Measurements from ENCODE around the gene PURB. TPM values are rescaled to one million over a fixed set of nuclear protein-coding genes. Genes with fewer than 3 reads are reported as not detected.

The PURB gene
- total RNA-seq, 2 donors from 2014 or later, result 18.0 to 22.0 TPM

DNA sequence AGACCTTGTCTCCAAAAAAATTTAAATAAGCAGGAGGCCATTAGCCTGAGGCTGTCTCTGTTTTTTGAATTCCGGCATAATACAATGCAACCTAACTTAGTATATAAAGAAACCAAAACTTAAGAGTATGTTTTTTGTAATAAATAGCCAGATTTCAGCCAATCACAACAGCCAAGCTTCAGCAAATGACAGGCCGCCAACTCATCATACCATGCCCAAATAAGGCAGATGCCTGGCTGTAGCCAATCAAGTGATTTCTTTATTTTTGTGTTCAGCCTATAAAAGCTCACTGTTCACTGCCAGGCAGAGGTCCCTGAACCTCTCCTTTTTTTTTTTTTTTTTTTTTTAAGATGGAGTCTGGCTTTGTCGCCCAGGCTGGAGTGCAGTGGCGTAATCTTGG, 12.7 kb upstream of the PURB start:
- ATAC-seq (peak in 1 of 2 donors; percentile 58), DNase-seq (ENCODE audit: low spot score in 2 of 2) (no peak)
- H3K27ac Mint-ChIP-seq, result peak overlapping the region in 1 of 2 donors; percentile 61
- H3K9me3 Mint-ChIP-seq, result no peaks in the 10 kb centered on the region
- no peaks in the 10 kb centered on the region for H3K36me3 Mint-ChIP-seq

DNA sequence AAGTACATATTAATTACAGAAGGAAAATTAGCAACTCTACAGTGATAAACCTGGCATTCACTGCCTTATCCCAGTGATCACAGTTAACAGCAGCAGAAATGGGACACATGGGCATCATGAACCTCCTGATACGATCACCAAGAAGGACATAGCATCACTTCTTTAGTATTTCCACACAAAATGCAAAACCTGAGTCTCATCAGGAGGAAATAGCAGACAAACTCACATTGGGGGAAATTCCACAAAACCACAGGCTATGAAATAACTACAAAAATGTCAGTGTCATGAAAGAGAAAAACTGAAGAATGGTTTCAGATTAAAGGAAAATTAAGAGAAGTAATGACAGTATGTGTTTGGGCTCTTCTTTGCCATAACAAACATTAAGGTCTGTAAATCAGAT, 12.0 kb upstream of the PURB start:
- Mint-ChIP-seq H3K36me3 (no peaks in the 10 kb centered on the region), H3K27ac (peak overlapping the region in 1 of 2 donors; percentile 61), H3K9me3 (no peaks in the 10 kb centered on the region)
- DNase-seq (ENCODE audit: low spot score in 2 of 2) (no peak), ATAC-seq (peak in 1 of 2 donors; percentile 21)

DNA sequence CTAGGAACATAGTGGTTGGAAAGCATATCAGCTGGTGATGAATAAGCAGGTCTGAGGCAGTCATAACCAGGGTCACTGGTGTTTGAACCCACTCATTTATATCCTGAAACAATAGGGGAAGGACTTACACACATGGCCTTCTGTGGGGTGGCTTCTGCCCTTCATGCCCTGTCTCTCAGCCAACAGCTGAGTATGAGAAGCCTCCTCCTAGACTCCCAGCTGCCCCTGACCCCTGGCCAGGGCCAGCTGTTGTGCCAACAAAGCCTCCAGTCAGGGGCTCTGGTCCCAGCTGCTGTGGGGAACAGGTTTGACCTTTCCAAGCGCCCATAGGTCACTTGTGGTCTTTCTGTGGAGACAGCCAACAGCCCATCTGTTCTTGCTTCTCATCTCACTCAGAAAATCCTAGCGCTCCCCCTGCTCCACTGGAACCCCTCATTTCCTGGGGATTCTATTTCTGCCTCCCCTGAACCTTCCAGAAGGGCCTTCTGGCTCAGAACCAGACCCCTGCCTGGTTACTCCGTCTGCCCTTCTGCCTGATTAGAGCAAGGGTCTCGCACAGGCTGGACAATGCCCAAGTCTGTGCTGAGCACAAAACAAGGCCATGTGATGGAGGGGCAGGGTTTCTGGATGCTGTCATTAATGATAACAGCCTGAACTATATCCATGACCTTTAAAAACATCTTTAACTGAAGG, 9.7 kb upstream of the PURB start:
- no peaks in the 10 kb centered on the region for H3K36me3 Mint-ChIP-seq
- ATAC-seq, result peak; percentile 73 to 74
- peak overlapping the region in 1 of 2 donors; percentile 33 for H3K27ac Mint-ChIP-seq

DNA sequence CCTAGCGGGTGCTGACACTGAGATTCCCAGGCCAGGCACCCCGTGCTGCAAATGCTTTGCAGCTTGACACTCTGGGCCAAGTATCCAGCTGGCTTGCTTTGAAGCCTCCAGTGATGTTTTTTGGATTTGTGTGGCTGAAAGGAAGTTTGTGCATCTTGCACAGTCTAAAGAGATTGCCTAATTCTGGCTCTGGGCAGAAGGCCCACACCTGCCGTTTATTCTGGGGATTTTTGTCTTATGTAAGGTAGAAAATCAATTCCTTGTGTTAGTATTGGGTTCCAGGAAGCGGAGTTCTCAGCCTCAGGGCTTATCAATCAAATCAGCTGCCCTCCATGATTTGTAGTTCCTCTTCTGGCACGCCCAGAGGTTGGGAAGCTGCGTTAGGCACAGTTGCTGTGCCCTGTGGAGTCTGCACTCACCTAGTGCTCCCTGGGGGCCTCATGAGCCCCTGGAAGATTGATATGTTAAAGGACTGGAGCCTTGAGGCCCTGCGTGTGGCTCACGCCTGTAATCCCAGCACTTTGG, 8.4 kb upstream of the PURB start:
- H3K36me3 Mint-ChIP-seq, result no peaks in the 10 kb centered on the region
- no peak for DNase-seq (ENCODE audit: low spot score in 2 of 2)
- H3K27ac Mint-ChIP-seq, result peak overlapping the region in 1 of 2 donors; percentile 93
- no peaks in the 10 kb centered on the region for H3K9me3 Mint-ChIP-seq
- ATAC-seq, result no peak

More for the DNA sequence above, 9.7 kb upstream of the PURB start:
- no peaks in the 10 kb centered on the region for H3K9me3 Mint-ChIP-seq
- DNase-seq (ENCODE audit: low spot score in 2 of 2), result no peak

DNA sequence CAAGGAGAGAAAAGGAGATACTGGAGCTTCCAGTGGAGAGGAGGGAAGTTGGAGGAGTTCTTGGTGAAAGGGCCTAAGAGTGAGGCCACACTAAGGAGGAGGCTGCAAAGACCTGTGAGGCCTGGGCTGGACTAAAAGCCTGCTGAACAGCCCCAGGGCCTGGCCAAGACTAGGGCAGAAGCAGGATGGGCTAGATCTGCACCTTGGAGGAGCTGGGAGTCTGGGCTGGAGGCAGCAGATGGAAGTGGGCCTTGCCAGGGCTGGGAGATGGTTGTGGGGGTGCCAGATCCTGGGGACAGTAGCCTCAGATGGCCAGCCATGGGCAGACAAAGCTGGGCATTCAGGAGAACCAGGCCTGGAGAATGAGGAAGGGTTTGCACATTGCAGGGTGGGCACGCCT, 6.5 kb upstream of the PURB start:
- no peaks in the 10 kb centered on the region for H3K9me3 Mint-ChIP-seq
- peak overlapping the region; percentile 93 for H3K27ac Mint-ChIP-seq
- DNase-seq (ENCODE audit: low spot score in 2 of 2) (no peak), ATAC-seq (no peak)
- H3K36me3 Mint-ChIP-seq, result no peaks in the 10 kb centered on the region

DNA sequence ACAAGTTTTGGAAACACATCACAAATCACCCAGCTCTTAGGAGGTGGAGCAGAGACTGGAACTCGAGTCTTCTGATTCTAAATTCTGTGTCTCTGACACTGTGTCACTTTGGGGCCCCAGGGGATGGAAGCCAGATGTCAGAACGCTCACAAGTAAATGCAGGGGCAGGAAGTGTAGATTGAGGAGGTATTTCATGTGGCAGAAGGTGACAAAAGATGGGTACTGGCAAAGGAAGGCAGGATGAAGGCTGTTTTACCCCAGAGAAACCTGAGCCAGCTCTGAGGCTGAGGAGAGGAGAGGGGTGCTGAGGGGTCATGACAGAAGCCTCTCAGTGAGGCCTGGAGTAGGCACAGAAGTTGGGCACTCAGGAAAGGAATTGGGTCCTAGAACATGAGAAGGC, 6.0 kb upstream of the PURB start:
- no peaks in the 10 kb centered on the region for H3K9me3 Mint-ChIP-seq

DNA sequence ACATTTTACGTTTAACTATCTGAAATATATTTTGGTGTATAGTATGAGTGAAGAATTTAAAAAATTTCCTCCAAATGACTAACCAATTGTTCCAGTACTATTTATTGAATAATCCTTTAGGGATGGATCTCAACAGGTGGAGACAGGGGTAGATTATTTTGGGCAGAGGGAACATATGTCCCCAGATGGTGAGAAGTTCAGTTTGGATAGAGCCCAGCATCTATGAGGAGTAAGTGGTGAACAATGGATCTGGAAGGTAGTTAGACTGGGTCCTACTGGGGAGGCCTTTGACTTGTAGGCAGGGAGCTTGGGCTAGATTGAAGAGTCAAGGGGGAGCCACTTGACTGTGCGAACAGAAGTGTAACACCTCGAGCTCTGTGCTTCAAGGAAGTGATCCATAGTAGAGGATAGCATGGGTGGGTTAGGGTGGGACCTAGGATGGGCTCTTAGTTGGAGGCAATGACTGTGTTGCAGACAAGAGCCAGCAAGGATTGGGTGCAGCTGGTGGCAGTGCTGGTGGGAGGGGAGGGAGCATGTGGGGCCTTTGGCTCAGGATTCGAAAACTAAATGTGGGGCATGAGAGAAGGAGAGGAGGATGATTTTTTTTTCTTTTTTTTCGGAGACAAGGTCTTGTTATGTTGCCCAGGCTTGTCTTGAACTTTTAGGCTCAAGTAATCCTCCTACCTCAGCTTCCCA, 3.9 kb upstream of the PURB start:
- ATAC-seq, result no peak
- H3K27ac Mint-ChIP-seq, result peak overlapping the region in 1 of 2 donors; percentile 99

More for the DNA sequence above, 6.0 kb upstream of the PURB start:
- Mint-ChIP-seq H3K27ac (peak overlapping the region; percentile 93), H3K36me3 (no peaks in the 10 kb centered on the region)
- DNase-seq (ENCODE audit: low spot score in 2 of 2) (peak in 1 of 2 donors; percentile 15), ATAC-seq (peak; percentile 64 to 78)

DNA sequence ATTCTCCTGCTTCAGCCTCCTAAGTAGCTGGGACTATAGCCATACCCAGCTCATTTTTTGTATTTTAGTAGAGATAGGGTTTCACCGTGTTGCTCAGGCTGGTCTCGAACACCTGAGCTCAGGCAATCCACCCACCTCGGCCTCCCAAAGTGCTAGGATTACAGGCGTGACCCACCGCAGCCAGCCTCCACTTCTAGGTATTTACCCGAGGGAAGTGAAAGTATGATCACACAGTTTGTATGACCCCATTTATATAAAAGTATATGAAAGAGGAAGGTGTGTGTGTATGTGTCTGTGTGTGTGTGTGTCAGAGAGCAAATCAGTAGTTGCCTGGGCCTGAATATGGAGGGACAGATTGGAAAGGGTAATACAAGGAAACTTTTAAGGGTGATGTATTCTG, 2.0 kb upstream of the PURB start:
- Mint-ChIP-seq H3K9me3 (peaks cover 0 to 4% of the 10 kb centered on the region in 2 donors), H3K27ac (peak overlapping the region in 1 of 2 donors; percentile 99), H3K36me3 (peaks cover 29 to 30% of the 10 kb centered on the region in 2 donors)
- ATAC-seq (no peak), DNase-seq (ENCODE audit: low spot score in 2 of 2) (no peak)

More for the DNA sequence above, 3.9 kb upstream of the PURB start:
- Mint-ChIP-seq H3K36me3 (peaks cover 12% of the 10 kb centered on the region in 2 donors), H3K9me3 (peaks cover 0 to 3% of the 10 kb centered on the region in 2 donors)
- DNase-seq (ENCODE audit: low spot score in 2 of 2), result no peak

DNA sequence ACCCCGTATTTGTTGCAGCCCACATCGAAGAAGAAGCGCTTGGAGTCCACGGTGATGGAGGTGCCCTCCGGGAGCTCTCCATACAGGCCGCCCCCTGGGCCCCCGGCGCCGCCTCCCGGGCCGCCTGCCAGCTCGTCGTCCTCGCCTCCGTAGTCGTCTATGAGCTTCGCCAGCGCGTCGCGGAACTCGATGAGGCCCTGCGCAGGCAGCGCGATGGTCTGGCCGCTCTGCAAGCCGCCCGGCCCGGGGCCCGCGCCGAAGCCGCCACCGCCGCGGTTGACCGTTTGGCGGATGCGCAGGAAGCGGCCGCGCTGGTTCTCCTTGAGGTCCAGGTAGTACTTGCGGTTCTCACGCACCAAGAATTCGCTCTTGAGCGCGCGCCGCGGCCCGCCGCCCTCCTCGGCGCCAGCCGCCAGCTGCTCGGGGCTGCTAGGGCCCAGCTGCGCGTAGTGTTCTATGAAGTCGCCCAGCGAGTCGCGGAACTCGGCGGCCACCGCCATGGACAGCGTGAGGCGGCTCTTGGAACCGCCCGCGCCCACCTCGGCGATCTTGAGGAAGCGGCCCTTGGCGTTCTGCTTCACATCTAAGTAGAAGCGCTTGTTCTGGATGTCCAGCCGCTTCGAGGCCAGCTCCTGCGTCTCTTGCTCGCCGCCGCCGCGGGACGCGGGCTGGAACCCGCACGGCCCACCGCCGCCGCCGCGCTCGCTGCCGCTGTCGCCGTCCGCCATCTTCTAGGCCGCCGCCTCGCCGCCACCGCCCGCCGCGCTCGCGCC, 523 bp downstream of the PURB start:
- Mint-ChIP-seq H3K27ac (peak overlapping the region; percentile 96 to 99), H3K9me3 (peaks cover 0 to 4% of the 10 kb centered on the region in 2 donors)

DNA sequence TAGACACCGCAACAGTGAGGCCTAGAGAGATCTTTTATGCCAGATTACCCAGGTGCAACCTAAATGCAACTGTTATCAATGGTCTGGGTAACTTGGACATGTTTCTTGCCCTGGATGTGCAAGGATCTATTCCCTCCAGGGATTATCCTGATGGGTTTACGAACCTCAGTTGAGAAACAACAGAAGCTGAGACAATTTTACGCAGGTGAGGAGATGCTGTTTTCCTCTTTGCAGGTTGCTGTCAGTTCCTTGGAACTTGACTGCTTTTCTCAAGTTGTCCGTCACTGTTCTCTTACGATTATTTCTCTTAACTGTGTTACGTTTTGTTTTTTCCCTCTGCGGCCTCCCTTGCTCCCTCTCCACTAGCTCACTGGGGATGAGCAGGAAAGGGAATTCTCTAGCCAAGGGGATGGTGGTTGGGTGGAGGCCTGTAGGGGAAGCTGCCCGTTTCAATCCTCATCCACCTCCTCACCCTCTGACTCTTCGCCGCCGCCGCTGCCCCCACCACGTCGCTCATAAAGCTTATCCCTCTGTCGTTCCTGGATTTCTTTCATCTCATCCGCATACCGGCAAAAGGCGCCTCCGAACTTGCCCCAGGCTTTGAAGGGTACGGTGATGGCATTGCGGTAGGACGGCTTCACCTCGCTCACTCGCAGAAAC, 1.2 kb downstream of the PURB start:
- peaks cover 45 to 58% of the 10 kb centered on the region in 2 donors for H3K36me3 Mint-ChIP-seq
- no peak for ATAC-seq

More for the DNA sequence above, 523 bp downstream of the PURB start:
- DNase-seq (ENCODE audit: low spot score in 2 of 2), result peak in 1 of 2 donors; percentile 48
- peak; percentile 13 to 14 for ATAC-seq
- peaks cover 41 to 54% of the 10 kb centered on the region in 2 donors for H3K36me3 Mint-ChIP-seq

DNA sequence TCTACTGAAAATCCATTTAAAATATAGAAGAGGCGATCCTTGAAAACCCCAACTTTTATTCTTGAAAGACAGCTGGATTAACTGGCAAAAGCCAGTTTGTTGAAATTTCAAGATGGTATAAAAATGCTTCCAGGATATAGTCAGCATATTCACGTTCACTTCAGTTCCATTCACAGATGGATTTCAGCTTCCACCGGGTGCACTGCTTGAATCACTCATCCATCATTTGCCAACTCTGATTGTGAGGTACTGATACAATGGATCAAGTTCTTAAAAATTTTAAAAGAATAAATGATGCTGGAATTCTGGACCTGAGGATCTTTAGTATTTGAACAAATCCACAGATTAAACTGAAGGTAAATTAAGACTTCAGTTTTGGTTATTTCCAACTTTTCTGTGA, 2.4 kb downstream of the PURB start:
- Mint-ChIP-seq H3K9me3 (peaks cover 0 to 4% of the 10 kb centered on the region in 2 donors), H3K36me3 (peaks cover 45 to 62% of the 10 kb centered on the region in 2 donors), H3K27ac (no peak overlapping the region)
- DNase-seq (ENCODE audit: low spot score in 2 of 2), result no peak
- no peak for ATAC-seq

More for the DNA sequence above, 1.2 kb downstream of the PURB start:
- H3K27ac Mint-ChIP-seq, result peak overlapping the region; percentile 96 to 99
- H3K9me3 Mint-ChIP-seq, result peaks cover 0 to 4% of the 10 kb centered on the region in 2 donors
- peak in 1 of 2 donors; percentile 7 for DNase-seq (ENCODE audit: low spot score in 2 of 2)

DNA sequence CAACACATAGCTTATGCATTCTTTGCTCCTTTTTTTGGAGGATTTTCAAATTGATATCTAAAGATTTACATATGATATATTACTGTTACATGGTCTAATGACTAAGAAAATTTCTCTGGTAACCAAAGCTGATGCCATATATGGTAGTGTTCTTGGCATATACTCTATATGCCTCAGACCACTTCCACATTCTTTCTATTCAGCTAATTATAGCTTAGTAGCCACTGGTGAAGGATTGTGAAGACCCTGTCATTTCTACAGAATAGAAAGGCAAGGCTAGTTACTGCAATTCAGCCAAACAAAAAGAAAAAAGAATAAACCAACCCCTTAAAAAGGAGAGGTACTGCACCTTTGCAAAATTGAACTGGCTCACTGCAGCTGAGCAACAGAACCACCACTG, 3.7 kb downstream of the PURB start:
- ATAC-seq (no peak), DNase-seq (ENCODE audit: low spot score in 2 of 2) (no peak)
- Mint-ChIP-seq H3K9me3 (peaks cover 0 to 4% of the 10 kb centered on the region in 2 donors), H3K36me3 (peaks cover 45 to 64% of the 10 kb centered on the region in 2 donors), H3K27ac (no peak overlapping the region)

DNA sequence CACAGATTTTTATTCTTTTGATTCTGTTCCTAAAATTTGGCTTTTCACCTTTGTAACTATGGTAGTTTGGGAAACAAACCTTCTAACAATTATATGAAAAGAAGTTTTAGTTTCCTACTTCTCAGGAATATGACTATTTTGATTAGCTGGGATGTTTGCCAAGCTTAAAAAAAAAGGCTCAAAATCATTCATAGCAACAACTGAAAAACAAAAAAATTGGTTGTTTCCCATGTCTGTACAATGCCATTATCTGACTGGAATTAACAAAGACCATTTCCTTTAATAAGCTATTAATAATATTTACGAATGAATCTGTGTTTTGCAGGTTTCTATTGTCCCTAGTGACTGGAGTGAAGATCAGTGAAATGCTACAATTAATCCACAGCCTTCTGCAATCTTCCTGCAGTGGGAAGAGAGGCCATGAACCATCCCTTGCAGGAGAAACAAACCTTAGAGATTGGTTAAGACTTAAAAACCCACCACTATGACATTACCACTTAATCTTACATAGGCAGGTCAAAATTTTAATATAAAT, 4.2 kb downstream of the PURB start:
- H3K36me3 Mint-ChIP-seq, result peaks cover 45 to 63% of the 10 kb centered on the region in 2 donors
- peaks cover 0 to 4% of the 10 kb centered on the region in 2 donors for H3K9me3 Mint-ChIP-seq
- peak overlapping the region in 1 of 2 donors; percentile 30 for H3K27ac Mint-ChIP-seq
- ATAC-seq (no peak), DNase-seq (ENCODE audit: low spot score in 2 of 2) (no peak)

DNA sequence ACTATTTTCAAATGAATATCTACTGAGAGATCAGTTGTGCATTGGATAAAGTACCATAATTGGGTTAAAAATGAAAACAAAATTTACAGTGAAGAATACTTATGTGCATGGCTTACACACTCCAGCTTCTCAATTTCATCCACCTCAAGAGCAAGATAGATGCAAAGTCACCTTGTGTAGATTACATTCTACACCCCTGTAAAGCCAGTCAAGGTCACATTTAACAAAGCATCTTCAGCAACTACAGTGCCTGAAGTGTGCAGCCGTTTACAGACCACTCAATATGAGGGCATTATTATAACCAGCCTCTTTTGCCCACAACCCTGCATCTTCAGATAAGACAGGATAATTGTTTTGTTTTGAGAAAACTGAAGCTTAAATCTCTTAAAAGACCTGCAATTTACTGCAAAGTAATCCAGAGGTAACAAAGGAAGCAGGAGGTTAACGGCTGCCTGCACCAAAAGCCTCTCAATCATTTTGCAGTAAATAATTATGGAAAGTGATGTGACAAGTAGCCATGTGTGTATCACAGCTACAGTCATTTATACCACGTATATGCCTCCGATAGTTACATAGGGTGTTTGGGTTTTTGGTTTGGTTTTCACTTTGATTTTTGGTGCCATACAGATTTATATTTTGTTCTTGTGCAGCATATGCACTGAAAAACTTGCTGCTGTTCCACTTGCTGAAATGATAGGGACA, 4.9 kb downstream of the PURB start:
- Mint-ChIP-seq H3K9me3 (peaks cover 0 to 4% of the 10 kb centered on the region in 2 donors), H3K27ac (peak overlapping the region in 1 of 2 donors; percentile 30), H3K36me3 (peaks cover 39 to 58% of the 10 kb centered on the region in 2 donors)
- no peak for DNase-seq (ENCODE audit: low spot score in 2 of 2)
- ATAC-seq, result peak in 1 of 2 donors; percentile 18

DNA sequence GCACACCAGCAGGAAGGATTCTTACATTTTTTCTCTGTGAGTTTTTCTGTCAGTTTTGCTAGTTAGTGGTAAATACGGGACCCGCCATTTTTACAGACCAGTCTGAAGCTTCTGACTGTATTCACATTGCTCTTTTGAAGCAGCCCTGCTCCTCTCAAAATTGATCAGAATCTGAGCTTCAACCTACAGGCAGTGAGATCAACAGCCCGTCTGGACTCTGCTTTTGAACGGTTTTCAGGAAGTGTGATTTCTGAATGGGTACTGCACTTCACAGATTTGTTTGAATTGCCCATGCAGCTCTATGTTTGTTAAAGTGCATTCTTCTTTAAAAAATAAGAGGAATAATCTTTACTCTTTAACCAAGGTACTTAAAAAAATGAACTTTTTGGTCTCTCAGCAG, 8.9 kb downstream of the PURB start:
- H3K27ac Mint-ChIP-seq, result no peak overlapping the region
- DNase-seq (ENCODE audit: low spot score in 2 of 2), result no peak
- peaks cover 0 to 8% of the 10 kb centered on the region in 2 donors for H3K9me3 Mint-ChIP-seq
- no peak for ATAC-seq
- peaks cover 16 to 35% of the 10 kb centered on the region in 2 donors for H3K36me3 Mint-ChIP-seq
